ENCODE data around the gene KCNH5.

KCNH5 gene

DNA sequence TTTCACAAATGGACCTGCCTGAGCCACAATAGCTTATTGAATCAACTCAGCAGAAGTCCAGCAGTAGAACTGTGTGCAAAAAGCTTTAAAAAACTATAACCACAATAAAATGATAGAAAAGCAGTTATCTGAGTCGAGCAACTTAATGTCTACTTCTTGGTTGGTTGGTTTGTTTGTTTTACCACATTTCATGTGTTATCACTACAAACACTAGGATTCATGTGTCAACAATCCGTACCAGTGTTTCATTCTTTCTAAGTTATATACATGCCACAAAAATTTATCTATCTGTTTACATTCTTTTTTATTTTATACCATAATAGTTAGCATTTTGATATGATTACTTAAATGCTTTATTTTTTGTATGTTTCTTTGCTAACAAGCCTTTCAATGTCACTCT, 339.0 kb downstream of the KCNH5 start:
- Histone ChIP-seq H3K27ac (ENCODE audit: low read length) (no peak overlapping the region), H3K4me2 (ENCODE audit: insufficient read depth, low read length) (no peak overlapping the region), H3K79me2 (ENCODE audit: insufficient read depth, low read length) (no peaks in the 10 kb centered on the region), H3K27me3 (ENCODE audit: insufficient read depth, low read length, poor library complexity) (peaks cover 5% of the 10 kb centered on the region), H3K9ac (ENCODE audit: low read depth, low read length) (no peak overlapping the region), H4K20me1 (ENCODE audit: insufficient read depth, low read length) (no peaks in the 10 kb centered on the region), H2AFZ (ENCODE audit: low read depth, low read length) (no peak overlapping the region), H3K9me3 (ENCODE audit: insufficient read depth, low read length, severe bottlenecking) (no peaks in the 10 kb centered on the region), H3K4me1 (ENCODE audit: insufficient read depth, low read length) (no peaks in the 10 kb centered on the region), H3K4me3 (ENCODE audit: low read depth in 1 of 2, low read length in 2 of 2) (no peak overlapping the region), H3K36me3 (ENCODE audit: insufficient read depth, low read length) (no peaks in the 10 kb centered on the region)
- TF ChIP-seq CTCF (IDR thresholded peaks at IDR 0.05; ENCODE audit: borderline replicate concordance, extremely low read depth, low read length, poor library complexity, severe bottlenecking): no peak
- no peak for TF ChIP-seq EZH2 (IDR thresholded peaks at IDR 0.05; ENCODE audit: borderline replicate concordance, low read depth, low read length, severe bottlenecking)
- ATAC-seq (ENCODE audit: insufficient read depth, low read depth): no peak
- DNase-seq: no peak

GRCh38 chr14:62697461-62697860, 347.8 kb downstream of the KCNH5 start:
- Histone ChIP-seq H4K20me1 (ENCODE audit: insufficient read depth, low read length) (no peaks in the 10 kb centered on the region), H3K27me3 (ENCODE audit: insufficient read depth, low read length, poor library complexity) (no peaks in the 10 kb centered on the region), H2AFZ (ENCODE audit: low read depth, low read length) (no peak overlapping the region), H3K4me1 (ENCODE audit: insufficient read depth, low read length) (no peaks in the 10 kb centered on the region), H3K4me2 (ENCODE audit: insufficient read depth, low read length) (no peak overlapping the region), H3K36me3 (ENCODE audit: insufficient read depth, low read length) (no peaks in the 10 kb centered on the region), H3K27ac (ENCODE audit: low read length) (no peak overlapping the region), H3K9me3 (ENCODE audit: insufficient read depth, low read length, severe bottlenecking) (no peaks in the 10 kb centered on the region), H3K9ac (ENCODE audit: low read depth, low read length) (no peak overlapping the region), H3K79me2 (ENCODE audit: insufficient read depth, low read length) (no peaks in the 10 kb centered on the region), H3K4me3 (ENCODE audit: low read depth in 1 of 2, low read length in 2 of 2) (no peak overlapping the region)
- DNase-seq (no peak), ATAC-seq (ENCODE audit: insufficient read depth, low read depth) (no peak)
- TF ChIP-seq CTCF (IDR thresholded peaks at IDR 0.05; ENCODE audit: borderline replicate concordance, extremely low read depth, low read length, poor library complexity, severe bottlenecking) (no peak), EZH2 (IDR thresholded peaks at IDR 0.05; ENCODE audit: borderline replicate concordance, low read depth, low read length, severe bottlenecking) (no peak)

DNA sequence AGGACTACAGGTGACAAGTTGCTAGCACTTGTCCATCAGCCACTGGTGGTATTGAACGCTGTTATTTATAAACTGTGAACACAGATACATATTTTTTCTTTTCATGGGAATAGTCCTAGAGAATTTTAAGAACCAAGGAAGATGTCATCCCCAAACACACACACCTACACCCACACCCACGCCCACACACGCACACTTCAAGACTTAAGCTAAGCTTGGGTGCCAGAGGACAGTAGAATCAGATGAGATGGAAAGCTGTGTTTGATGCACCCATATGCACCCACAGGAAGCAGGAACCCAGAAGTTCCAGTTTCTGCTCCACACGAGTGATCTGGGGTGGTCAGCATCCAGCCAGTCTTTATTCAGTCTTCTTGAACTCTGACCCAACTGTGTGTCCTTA, 348.3 kb downstream of the KCNH5 start:
- no peaks in the 10 kb centered on the region for H4K20me1 ChIP-seq (ENCODE audit: insufficient read depth, low read length)
- TF ChIP-seq EZH2 (IDR thresholded peaks at IDR 0.05; ENCODE audit: borderline replicate concordance, low read depth, low read length, severe bottlenecking) (no peak), CTCF (IDR thresholded peaks at IDR 0.05; ENCODE audit: borderline replicate concordance, extremely low read depth, low read length, poor library complexity, severe bottlenecking) (no peak)
- no peaks in the 10 kb centered on the region for H3K79me2 ChIP-seq (ENCODE audit: insufficient read depth, low read length)
- H3K9me3 ChIP-seq (ENCODE audit: insufficient read depth, low read length, severe bottlenecking): no peaks in the 10 kb centered on the region
- no peak for ATAC-seq (ENCODE audit: insufficient read depth, low read depth)
- H3K27me3 ChIP-seq (ENCODE audit: insufficient read depth, low read length, poor library complexity): no peaks in the 10 kb centered on the region
- no peak overlapping the region for H3K27ac ChIP-seq (ENCODE audit: low read length)
- H3K4me3 ChIP-seq (ENCODE audit: low read depth in 1 of 2, low read length in 2 of 2): no peak overlapping the region
- H3K9ac ChIP-seq (ENCODE audit: low read depth, low read length): no peak overlapping the region
- no peaks in the 10 kb centered on the region for H3K4me1 ChIP-seq (ENCODE audit: insufficient read depth, low read length)
- H3K4me2 ChIP-seq (ENCODE audit: insufficient read depth, low read length): no peak overlapping the region
- no peaks in the 10 kb centered on the region for H3K36me3 ChIP-seq (ENCODE audit: insufficient read depth, low read length)
- no peak for DNase-seq
- H2AFZ ChIP-seq (ENCODE audit: low read depth, low read length): no peak overlapping the region

DNA sequence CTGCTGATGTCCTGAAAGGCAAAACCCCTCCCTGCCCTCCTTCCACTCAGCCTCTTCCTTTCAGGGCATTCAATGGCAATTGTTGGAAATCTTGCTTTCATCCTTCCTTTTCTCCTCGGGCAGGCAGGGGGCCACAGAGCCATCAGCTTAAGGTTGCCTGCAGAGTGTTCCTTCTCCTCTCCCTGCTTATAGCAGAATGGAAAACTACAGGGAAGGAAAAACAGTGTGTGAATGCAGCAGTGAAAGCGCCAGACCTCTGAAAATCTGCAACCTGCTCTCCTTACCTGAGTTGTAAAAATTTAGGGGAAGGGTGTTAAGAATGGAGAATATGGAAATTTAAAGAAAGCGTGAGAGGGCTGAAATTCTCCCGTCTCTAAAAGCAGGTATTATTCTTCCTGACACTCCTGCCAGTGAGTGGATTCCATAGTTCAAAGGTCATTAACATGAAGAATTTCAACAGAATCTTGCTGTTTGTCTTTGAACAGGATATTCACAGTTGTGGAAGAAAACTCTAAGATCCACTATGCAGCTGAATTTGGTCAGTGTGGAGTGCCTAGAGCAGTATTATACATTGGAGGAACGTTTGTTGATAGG, 348.8 kb downstream of the KCNH5 start:
- Histone ChIP-seq H3K4me3 (ENCODE audit: low read depth in 1 of 2, low read length in 2 of 2) (no peak overlapping the region), H3K27me3 (ENCODE audit: insufficient read depth, low read length, poor library complexity) (no peaks in the 10 kb centered on the region), H3K4me1 (ENCODE audit: insufficient read depth, low read length) (no peaks in the 10 kb centered on the region), H3K9ac (ENCODE audit: low read depth, low read length) (no peak overlapping the region), H3K9me3 (ENCODE audit: insufficient read depth, low read length, severe bottlenecking) (no peaks in the 10 kb centered on the region), H3K36me3 (ENCODE audit: insufficient read depth, low read length) (no peaks in the 10 kb centered on the region), H3K27ac (ENCODE audit: low read length) (no peak overlapping the region), H3K4me2 (ENCODE audit: insufficient read depth, low read length) (no peak overlapping the region), H3K79me2 (ENCODE audit: insufficient read depth, low read length) (no peaks in the 10 kb centered on the region), H4K20me1 (ENCODE audit: insufficient read depth, low read length) (no peaks in the 10 kb centered on the region), H2AFZ (ENCODE audit: low read depth, low read length) (no peak overlapping the region)
- DNase-seq (no peak), ATAC-seq (ENCODE audit: insufficient read depth, low read depth) (no peak)
- TF ChIP-seq EZH2 (IDR thresholded peaks at IDR 0.05; ENCODE audit: borderline replicate concordance, low read depth, low read length, severe bottlenecking): no peak
- TF ChIP-seq CTCF (IDR thresholded peaks at IDR 0.05; ENCODE audit: borderline replicate concordance, extremely low read depth, low read length, poor library complexity, severe bottlenecking): no peak
